HepG2 (cell line): Measurements from ENCODE around the gene MED12L.

Experiments
- EZH2 ChIP-seq: conservative IDR thresholded peaks from 2 replicates; pipeline ENCODE4 v1.6.1; 2012; ENCODE audit warnings: mild to moderate bottlenecking, low read depth, low read length, moderate library complexity
- RFX5 ChIP-seq: IDR thresholded peaks from 2 replicates; pipeline ENCODE4 v1.6.1; 2011; ENCODE audit warnings: low read depth, low read length, improper control_type of control experiment
- TAF1 ChIP-seq: sonication (generic); formaldehyde crosslinking; IDR thresholded peaks from 2 replicates; pipeline ENCODE4 v1.4.0; 2020; ENCODE audit warnings: missing genetic modification reagents
- ZNF263 ChIP-seq: sonication (generic); formaldehyde crosslinking; IDR thresholded peaks from 2 replicates; pipeline ENCODE4 v1.4.0; 2020; ENCODE audit warnings: missing genetic modification reagents

GRCh38 chr3:151434151-151434890, 348.9 kb downstream of the MED12L start:
- TF ChIP-seq ZNF263 (no peak), EZH2 (no peak), TAF1 (no peak), RFX5 (no peak)
